Endodermal cell (in vitro differentiated cells): Measurements from ENCODE around the gene BLVRB. TPM values are rescaled to one million over a fixed set of nuclear protein-coding genes. Genes with fewer than 3 reads are reported as not detected.
"Not testable (repeated sequence)": the region's sequence is repeated elsewhere in the genome, so short reads cannot be mapped to it uniquely, and the experiment has no call there.

ENCODE experiments used
- DNase-seq: peaks from one replicate; pipeline ENCODE4 v3.0.0-alpha.2; 2017
- H3K27ac ChIP-seq: 2 replicates; pipeline ENCODE4 v1.5.1; 2013; ENCODE audit warnings: mild to moderate bottlenecking, low read depth, low read length, moderate library complexity
- H3K27me3 ChIP-seq: 2 replicates; pipeline ENCODE4 v1.6.1; 2013; ENCODE audit warnings: mild to moderate bottlenecking, low read length, moderate library complexity; ENCODE audit not compliant: insufficient read depth, control insufficient read depth, poor library complexity, severe bottlenecking
- H3K36me3 ChIP-seq: 2 replicates; pipeline ENCODE4 v1.7.0; 2013; ENCODE audit warnings: mild to moderate bottlenecking, low read length, moderate library complexity; ENCODE audit not compliant: control insufficient read depth, insufficient read depth
- H3K4me1 ChIP-seq: one replicate; pipeline ENCODE4 v1.7.0; 2013; ENCODE audit warnings: low read length; ENCODE audit not compliant: control insufficient read depth, insufficient read depth
- H3K4me3 ChIP-seq: 2 replicates; pipeline ENCODE4 v1.5.1; 2013; ENCODE audit warnings: mild to moderate bottlenecking, low read length, moderate library complexity
- H3K9ac ChIP-seq: 2 replicates; pipeline ENCODE4 v1.6.1; 2013; ENCODE audit warnings: mild to moderate bottlenecking, low read length, moderate library complexity; ENCODE audit not compliant: poor library complexity, severe bottlenecking; ENCODE audit errors: extremely low read depth
- H3K9me3 ChIP-seq: 2 replicates; pipeline ENCODE4 v1.6.1; 2013; ENCODE audit warnings: mild to moderate bottlenecking, low read length, moderate library complexity; ENCODE audit not compliant: control insufficient read depth
- H3K27ac Mint-ChIP-seq: 2 replicates; pipeline ENCODE4 v1.8.0; 2020; ENCODE audit warnings: mixed read lengths
- H3K27me3 Mint-ChIP-seq: 2 replicates; pipeline ENCODE4 v1.8.0; 2021; ENCODE audit warnings: mild to moderate bottlenecking, mixed read lengths; ENCODE audit not compliant: insufficient read depth
- H3K36me3 Mint-ChIP-seq: 2 replicates; pipeline ENCODE4 v1.8.0; 2020; ENCODE audit warnings: low read depth, mixed read lengths
- H3K4me1 Mint-ChIP-seq: 2 replicates; pipeline ENCODE4 v1.8.0; 2020; ENCODE audit warnings: mixed read lengths
- H3K4me3 Mint-ChIP-seq: 2 replicates; pipeline ENCODE4 v1.8.0; 2020; ENCODE audit warnings: mild to moderate bottlenecking, moderate library complexity, mixed read lengths
- H3K9me3 Mint-ChIP-seq: 2 replicates; pipeline ENCODE4 v1.8.0; 2020; ENCODE audit warnings: mild to moderate bottlenecking, mixed read lengths
- CTCF ChIP-seq: fragments of 200-600 bp; sonication (generic); conservative IDR thresholded peaks from 2 replicates; pipeline ENCODE4 v1.5.0; 2021; ENCODE audit warnings: antibody characterized with exemption, mild to moderate bottlenecking
- WGBS, 2 experiments: methylation state at CpG; one replicate each; pipeline versions ENCODE4 v1.1.5 to v1.1.7; 2013; ENCODE audit warnings: missing lambda C conversion rate in 2 of 2, mixed read lengths in 1 of 2; ENCODE audit not compliant: insufficient coverage in 1 of 2, insufficient read length in 1 of 2; 5-methylcytosine and 5-hydroxymethylcytosine counted together
- total RNA-seq, 2 donors: library from RNA; stranded (reverse); fragmentation: NEBNext Ultra II Directional in 1 of 2; extraction: Animal tissue kit (Norgen Biotek cat#: 25700) in 1 of 2; gene quantifications; 2 replicates in 1 of 2; 3 replicates in 1 of 2; pipeline ENCODE4 v1.2.1, GENCODE V29; 2021

The BLVRB gene
- total RNA-seq, 2 donors from 2014 or later, result 24.7 to 41.0 TPM

- no peaks in the 10 kb centered on the region for H3K27me3 ChIP-seq
- DNase-seq, result no peak
- no peaks in the 10 kb centered on the region for H3K9me3 ChIP-seq
- Mint-ChIP-seq H3K27ac (no peak overlapping the region), H3K4me1 (no peaks in the 10 kb centered on the region), H3K9me3 (no peaks in the 10 kb centered on the region), H3K27me3 (no peaks in the 10 kb centered on the region), H3K4me3 (no peak overlapping the region), H3K36me3 (peaks cover 8% of the 10 kb centered on the region)
- H3K27ac ChIP-seq, result no peak overlapping the region
- TF ChIP-seq CTCF, result no peak
- H3K4me3 ChIP-seq, result no peak overlapping the region
- H3K36me3 ChIP-seq, result no peaks in the 10 kb centered on the region
- WGBS, 2 experiments, result 83 to 93% methylated on average over 2 to 5 of the region's 5 CpGs
- no peak overlapping the region for H3K9ac ChIP-seq
- H3K4me1 ChIP-seq, result no peaks in the 10 kb centered on the region
Observed at GRCh38 chr19:40457048-40457447, 8.5 kb downstream of the BLVRB start.

GRCh38 chr19:40453943-40454342, 11.6 kb downstream of the BLVRB start:
- H3K9ac ChIP-seq, H3K4me1 Mint-ChIP-seq, H3K9me3 ChIP-seq, H3K4me3 Mint-ChIP-seq, H3K36me3 ChIP-seq, H3K4me3 ChIP-seq, H3K27me3 ChIP-seq, H3K27ac ChIP-seq, H3K27me3 Mint-ChIP-seq, H3K4me1 ChIP-seq, H3K9me3 Mint-ChIP-seq, DNase-seq, H3K27ac Mint-ChIP-seq: not testable (repeated sequence)
- H3K36me3 Mint-ChIP-seq, result peaks cover 19% of the 10 kb centered on the region
- WGBS, 2 experiments, result 95 to 100% methylated on average over 2 to 6 of the region's 6 CpGs

GRCh38 chr19:40453151-40453735, 12.3 kb downstream of the BLVRB start:
- H3K9ac ChIP-seq, result no peak overlapping the region
- no peaks in the 10 kb centered on the region for H3K4me1 ChIP-seq
- H3K4me3 ChIP-seq, result no peak overlapping the region
- Mint-ChIP-seq H3K36me3 (peaks cover 19% of the 10 kb centered on the region), H3K9me3 (no peaks in the 10 kb centered on the region), H3K4me3 (no peak overlapping the region), H3K27ac (no peak overlapping the region), H3K4me1 (no peaks in the 10 kb centered on the region), H3K27me3 (no peaks in the 10 kb centered on the region)
- H3K36me3 ChIP-seq, result no peaks in the 10 kb centered on the region
- no peak for DNase-seq
- no peak for TF ChIP-seq CTCF
- H3K27ac ChIP-seq, result no peak overlapping the region
- 95 to 98% methylated on average over 5 of the region's 5 CpGs for WGBS, 2 experiments
- H3K9me3 ChIP-seq, result no peaks in the 10 kb centered on the region
- no peaks in the 10 kb centered on the region for H3K27me3 ChIP-seq

- Mint-ChIP-seq H3K27ac (no peak overlapping the region), H3K27me3 (no peaks in the 10 kb centered on the region), H3K4me1 (no peaks in the 10 kb centered on the region), H3K4me3 (no peak overlapping the region), H3K36me3 (peaks cover 16% of the 10 kb centered on the region), H3K9me3 (no peaks in the 10 kb centered on the region)
- TF ChIP-seq CTCF, result no peak
- no peak for DNase-seq
- Histone ChIP-seq H3K27ac (no peak overlapping the region), H3K4me3 (no peak overlapping the region), H3K4me1 (no peaks in the 10 kb centered on the region), H3K9me3 (no peaks in the 10 kb centered on the region), H3K36me3 (no peaks in the 10 kb centered on the region), H3K9ac (no peak overlapping the region), H3K27me3 (no peaks in the 10 kb centered on the region)
- 85 to 95% methylated on average over 4 to 5 of the region's 5 CpGs for WGBS, 2 experiments
Observed at GRCh38 chr19:40452016-40452415, 13.5 kb downstream of the BLVRB start.
